ENCODE measurements around the gene SCARB1. TPM values are rescaled to one million over a fixed set of nuclear protein-coding genes. Genes with fewer than 3 reads are reported as not detected.

The SCARB1 gene
- polyA plus RNA-seq, 2 donors: 7.4 to 8.6 TPM

GRCh38 chr12:124805050-124805449 is 58.6 kb downstream of the SCARB1 start:
- no peaks in the 10 kb centered on the region for H3K9me3 ChIP-seq (ENCODE audit: control insufficient read depth in 2 of 2, insufficient read depth in 1 of 2, low read depth in 1 of 2, low read length in 1 of 2)
- no peak overlapping the region for H3K4me3 ChIP-seq (ENCODE audit: low read depth in 1 of 2, low read length in 2 of 2)
- H3K4me1 ChIP-seq (ENCODE audit: control insufficient read depth in 2 of 2, insufficient read depth in 2 of 2, low read length in 1 of 2): peaks cover 2 to 14% of the 10 kb centered on the region in 2 donors
- H3K27me3 ChIP-seq (ENCODE audit: control insufficient read depth in 1 of 2, insufficient read depth in 2 of 2, low read length in 2 of 2): no peaks in the 10 kb centered on the region
- peaks cover 0 to 14% of the 10 kb centered on the region in 2 donors for H3K36me3 ChIP-seq (ENCODE audit: control insufficient read depth in 2 of 2, insufficient read depth in 2 of 2, low read length in 1 of 2)
- no peak overlapping the region for H3K27ac ChIP-seq (ENCODE audit: low read depth in 2 of 2, low read length in 1 of 2)
- WGBS, 2 donors: 91 to 94% methylated on average over 3 of the region's 3 CpGs

DNA sequence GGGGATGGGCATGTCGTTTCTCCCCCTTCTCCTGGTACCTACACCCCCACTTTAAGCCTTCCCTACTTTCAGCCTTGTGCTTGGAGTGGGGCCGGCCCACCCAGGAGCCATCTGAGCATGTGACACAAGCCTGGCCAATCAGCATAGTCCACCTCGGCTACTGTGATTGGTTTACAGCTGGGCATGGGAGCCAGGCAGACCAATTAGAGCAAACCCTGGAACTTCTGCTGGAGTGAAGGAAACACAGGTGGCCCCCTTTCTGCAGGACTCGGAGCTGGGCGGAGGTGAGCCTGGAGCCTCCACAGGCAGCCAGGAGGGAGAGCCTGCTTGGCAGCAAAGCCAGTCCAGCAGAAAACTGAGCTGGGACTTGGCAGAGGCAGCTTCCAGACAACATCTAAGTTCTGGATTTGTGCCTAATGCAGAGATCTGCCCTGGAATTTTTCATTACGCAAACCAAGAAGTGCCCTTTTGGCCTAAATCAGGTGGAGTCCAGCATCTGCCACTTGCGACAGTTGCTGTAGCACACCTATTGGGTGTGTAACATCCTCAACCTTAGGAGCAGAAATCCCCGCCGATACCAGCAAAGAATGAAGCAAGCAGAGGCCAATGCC is 59.5 kb downstream of the SCARB1 start:
- WGBS, 2 donors: 39 to 50% methylated on average over 9 of the region's 9 CpGs
- peaks cover 0 to 11% of the 10 kb centered on the region in 2 donors for H3K36me3 ChIP-seq (ENCODE audit: control insufficient read depth in 2 of 2, insufficient read depth in 2 of 2, low read length in 1 of 2)
- H3K27ac ChIP-seq (ENCODE audit: low read depth in 2 of 2, low read length in 1 of 2): peak overlapping the region; percentile 24 to 58
- H3K9me3 ChIP-seq (ENCODE audit: control insufficient read depth in 2 of 2, insufficient read depth in 1 of 2, low read depth in 1 of 2, low read length in 1 of 2): no peaks in the 10 kb centered on the region
- no peaks in the 10 kb centered on the region for H3K27me3 ChIP-seq (ENCODE audit: control insufficient read depth in 1 of 2, insufficient read depth in 2 of 2, low read length in 2 of 2)
- H3K4me1 ChIP-seq (ENCODE audit: control insufficient read depth in 2 of 2, insufficient read depth in 2 of 2, low read length in 1 of 2): peaks cover 2 to 14% of the 10 kb centered on the region in 2 donors
- H3K4me3 ChIP-seq (ENCODE audit: low read depth in 1 of 2, low read length in 2 of 2): no peak overlapping the region

GRCh38 chr12:124802361-124802760 is 61.3 kb downstream of the SCARB1 start:
- H3K36me3 ChIP-seq (ENCODE audit: control insufficient read depth in 2 of 2, insufficient read depth in 2 of 2, low read length in 1 of 2): peaks cover 0 to 9% of the 10 kb centered on the region in 2 donors
- peaks cover 2 to 14% of the 10 kb centered on the region in 2 donors for H3K4me1 ChIP-seq (ENCODE audit: control insufficient read depth in 2 of 2, insufficient read depth in 2 of 2, low read length in 1 of 2)
- 57 to 70% methylated on average over 14 of the region's 14 CpGs for WGBS, 2 donors
- no peaks in the 10 kb centered on the region for H3K9me3 ChIP-seq (ENCODE audit: control insufficient read depth in 2 of 2, insufficient read depth in 1 of 2, low read depth in 1 of 2, low read length in 1 of 2)
- no peaks in the 10 kb centered on the region for H3K27me3 ChIP-seq (ENCODE audit: control insufficient read depth in 1 of 2, insufficient read depth in 2 of 2, low read length in 2 of 2)
- H3K27ac ChIP-seq (ENCODE audit: low read depth in 2 of 2, low read length in 1 of 2): no peak overlapping the region
- H3K4me3 ChIP-seq (ENCODE audit: low read depth in 1 of 2, low read length in 2 of 2): no peak overlapping the region

GRCh38 chr12:124800506-124800905 is 63.2 kb downstream of the SCARB1 start:
- Histone ChIP-seq H3K36me3 (ENCODE audit: control insufficient read depth in 2 of 2, insufficient read depth in 2 of 2, low read length in 1 of 2) (peaks cover 0 to 9% of the 10 kb centered on the region in 2 donors), H3K4me1 (ENCODE audit: control insufficient read depth in 2 of 2, insufficient read depth in 2 of 2, low read length in 1 of 2) (peaks cover 2 to 14% of the 10 kb centered on the region in 2 donors), H3K4me3 (ENCODE audit: low read depth in 1 of 2, low read length in 2 of 2) (no peak overlapping the region), H3K27ac (ENCODE audit: low read depth in 2 of 2, low read length in 1 of 2) (no peak overlapping the region), H3K9me3 (ENCODE audit: control insufficient read depth in 2 of 2, insufficient read depth in 1 of 2, low read depth in 1 of 2, low read length in 1 of 2) (no peaks in the 10 kb centered on the region), H3K27me3 (ENCODE audit: control insufficient read depth in 1 of 2, insufficient read depth in 2 of 2, low read length in 2 of 2) (no peaks in the 10 kb centered on the region)
- WGBS, 2 donors: 92 to 94% methylated on average over 12 of the region's 12 CpGs

GRCh38 chr12:124797321-124797720 is 66.3 kb downstream of the SCARB1 start:
- no peaks in the 10 kb centered on the region for H3K9me3 ChIP-seq (ENCODE audit: control insufficient read depth in 2 of 2, insufficient read depth in 1 of 2, low read depth in 1 of 2, low read length in 1 of 2)
- no peak overlapping the region for H3K4me3 ChIP-seq (ENCODE audit: low read depth in 1 of 2, low read length in 2 of 2)
- peaks cover 1 to 2% of the 10 kb centered on the region in 2 donors for H3K4me1 ChIP-seq (ENCODE audit: control insufficient read depth in 2 of 2, insufficient read depth in 2 of 2, low read length in 1 of 2)
- peaks cover 0 to 11% of the 10 kb centered on the region in 2 donors for H3K36me3 ChIP-seq (ENCODE audit: control insufficient read depth in 2 of 2, insufficient read depth in 2 of 2, low read length in 1 of 2)
- H3K27me3 ChIP-seq (ENCODE audit: control insufficient read depth in 1 of 2, insufficient read depth in 2 of 2, low read length in 2 of 2): no peaks in the 10 kb centered on the region
- 73 to 77% methylated on average over 13 of the region's 13 CpGs for WGBS, 2 donors
- no peak overlapping the region for H3K27ac ChIP-seq (ENCODE audit: low read depth in 2 of 2, low read length in 1 of 2)

GRCh38 chr12:124796303-124796960 is 67.2 kb downstream of the SCARB1 start:
- no peaks in the 10 kb centered on the region for H3K27me3 ChIP-seq (ENCODE audit: control insufficient read depth in 1 of 2, insufficient read depth in 2 of 2, low read length in 2 of 2)
- 77 to 80% methylated on average over 14 of the region's 14 CpGs for WGBS, 2 donors

GRCh38 chr12:124795081-124795948 is 68.3 kb downstream of the SCARB1 start:
- no peaks in the 10 kb centered on the region for H3K27me3 ChIP-seq (ENCODE audit: control insufficient read depth in 1 of 2, insufficient read depth in 2 of 2, low read length in 2 of 2)
- H3K9me3 ChIP-seq (ENCODE audit: control insufficient read depth in 2 of 2, insufficient read depth in 1 of 2, low read depth in 1 of 2, low read length in 1 of 2): no peaks in the 10 kb centered on the region
- H3K4me3 ChIP-seq (ENCODE audit: low read depth in 1 of 2, low read length in 2 of 2): no peak overlapping the region
- WGBS, 2 donors: 92 to 94% methylated on average over 6 of the region's 6 CpGs
- peaks cover 0 to 10% of the 10 kb centered on the region in 2 donors for H3K36me3 ChIP-seq (ENCODE audit: control insufficient read depth in 2 of 2, insufficient read depth in 2 of 2, low read length in 1 of 2)
- H3K27ac ChIP-seq (ENCODE audit: low read depth in 2 of 2, low read length in 1 of 2): no peak overlapping the region
- no peaks in the 10 kb centered on the region for H3K4me1 ChIP-seq (ENCODE audit: control insufficient read depth in 2 of 2, insufficient read depth in 2 of 2, low read length in 1 of 2)

More at GRCh38 chr12:124796303-124796960, 67.2 kb downstream of the SCARB1 start:
- Histone ChIP-seq H3K4me3 (ENCODE audit: low read depth in 1 of 2, low read length in 2 of 2) (no peak overlapping the region), H3K36me3 (ENCODE audit: control insufficient read depth in 2 of 2, insufficient read depth in 2 of 2, low read length in 1 of 2) (peaks cover 0 to 14% of the 10 kb centered on the region in 2 donors), H3K4me1 (ENCODE audit: control insufficient read depth in 2 of 2, insufficient read depth in 2 of 2, low read length in 1 of 2) (no peaks in the 10 kb centered on the region), H3K9me3 (ENCODE audit: control insufficient read depth in 2 of 2, insufficient read depth in 1 of 2, low read depth in 1 of 2, low read length in 1 of 2) (no peaks in the 10 kb centered on the region), H3K27ac (ENCODE audit: low read depth in 2 of 2, low read length in 1 of 2) (no peak overlapping the region)

DNA sequence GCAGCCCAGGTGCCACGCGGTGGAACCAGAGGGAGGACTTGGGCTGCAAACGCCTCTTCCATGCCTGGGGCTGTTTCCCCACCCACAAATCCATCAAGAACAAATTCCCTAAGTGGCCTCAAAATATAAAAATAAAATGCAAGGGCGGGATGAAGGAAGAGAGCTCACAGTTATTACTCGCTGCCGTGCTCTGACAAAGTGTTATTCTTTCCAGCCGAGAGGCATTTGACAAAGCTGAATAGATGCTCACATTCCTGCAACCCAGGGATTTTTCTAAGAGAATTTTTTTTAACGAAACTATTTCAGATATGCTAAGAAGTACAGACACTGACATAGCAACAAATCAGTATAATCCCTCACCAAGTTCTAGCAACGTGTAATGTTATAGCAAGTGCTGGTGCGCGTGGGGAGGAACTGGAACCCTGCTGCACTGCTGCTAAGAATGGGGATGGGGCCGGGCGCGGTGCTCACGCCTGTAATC is 70.7 kb downstream of the SCARB1 start:
- Histone ChIP-seq H3K9me3 (ENCODE audit: control insufficient read depth in 2 of 2, insufficient read depth in 1 of 2, low read depth in 1 of 2, low read length in 1 of 2) (no peaks in the 10 kb centered on the region), H3K4me1 (ENCODE audit: control insufficient read depth in 2 of 2, insufficient read depth in 2 of 2, low read length in 1 of 2) (no peaks in the 10 kb centered on the region), H3K27me3 (ENCODE audit: control insufficient read depth in 1 of 2, insufficient read depth in 2 of 2, low read length in 2 of 2) (no peaks in the 10 kb centered on the region), H3K36me3 (ENCODE audit: control insufficient read depth in 2 of 2, insufficient read depth in 2 of 2, low read length in 1 of 2) (peaks cover 0 to 7% of the 10 kb centered on the region in 2 donors), H3K27ac (ENCODE audit: low read depth in 2 of 2, low read length in 1 of 2) (no peak overlapping the region), H3K4me3 (ENCODE audit: low read depth in 1 of 2, low read length in 2 of 2) (no peak overlapping the region)
- 82 to 87% methylated on average over 15 of the region's 15 CpGs for WGBS, 2 donors

DNA sequence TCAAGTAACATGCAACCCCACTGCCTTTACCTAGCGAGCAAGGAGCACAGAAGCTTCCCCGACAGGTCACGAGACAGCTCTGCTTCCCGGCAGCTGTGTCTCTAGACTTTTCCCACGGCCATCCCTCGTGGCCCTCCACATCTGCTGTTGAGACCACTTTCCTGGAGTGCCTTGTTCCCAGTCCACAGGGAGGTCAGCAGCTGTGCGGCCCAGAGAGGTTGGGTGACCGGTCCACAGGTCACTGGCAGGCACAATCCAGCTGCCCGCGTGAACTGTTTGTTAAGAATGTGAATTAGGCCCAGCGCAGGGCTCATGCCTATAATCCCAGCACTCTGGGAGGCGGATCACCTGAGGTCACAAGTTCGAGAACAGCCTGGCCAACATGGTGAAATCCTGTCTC is 71.5 kb downstream of the SCARB1 start:
- no peak overlapping the region for H3K27ac ChIP-seq (ENCODE audit: low read depth in 2 of 2, low read length in 1 of 2)
- peaks cover 0 to 7% of the 10 kb centered on the region in 2 donors for H3K36me3 ChIP-seq (ENCODE audit: control insufficient read depth in 2 of 2, insufficient read depth in 2 of 2, low read length in 1 of 2)

More for the DNA sequence above, 71.5 kb downstream of the SCARB1 start:
- 94 to 96% methylated on average over 13 of the region's 13 CpGs for WGBS, 2 donors
- H3K27me3 ChIP-seq (ENCODE audit: control insufficient read depth in 1 of 2, insufficient read depth in 2 of 2, low read length in 2 of 2): no peaks in the 10 kb centered on the region
- H3K9me3 ChIP-seq (ENCODE audit: control insufficient read depth in 2 of 2, insufficient read depth in 1 of 2, low read depth in 1 of 2, low read length in 1 of 2): no peaks in the 10 kb centered on the region
- H3K4me3 ChIP-seq (ENCODE audit: low read depth in 1 of 2, low read length in 2 of 2): no peak overlapping the region
- no peaks in the 10 kb centered on the region for H3K4me1 ChIP-seq (ENCODE audit: control insufficient read depth in 2 of 2, insufficient read depth in 2 of 2, low read length in 1 of 2)
